GM21786 (cell line): ENCODE data around the gene AXL.
"Not testable (repeated sequence)": the region's sequence is repeated elsewhere in the genome, so short reads cannot be mapped to it uniquely, and the experiment has no call there.

Experiments
- ATAC-seq: cut with Tn5 transposase; IDR thresholded peaks from one replicate; pipeline ENCODE4 v1.9.1; 2021; ENCODE audit not compliant: unreplicated experiment

Gene AXL

DNA sequence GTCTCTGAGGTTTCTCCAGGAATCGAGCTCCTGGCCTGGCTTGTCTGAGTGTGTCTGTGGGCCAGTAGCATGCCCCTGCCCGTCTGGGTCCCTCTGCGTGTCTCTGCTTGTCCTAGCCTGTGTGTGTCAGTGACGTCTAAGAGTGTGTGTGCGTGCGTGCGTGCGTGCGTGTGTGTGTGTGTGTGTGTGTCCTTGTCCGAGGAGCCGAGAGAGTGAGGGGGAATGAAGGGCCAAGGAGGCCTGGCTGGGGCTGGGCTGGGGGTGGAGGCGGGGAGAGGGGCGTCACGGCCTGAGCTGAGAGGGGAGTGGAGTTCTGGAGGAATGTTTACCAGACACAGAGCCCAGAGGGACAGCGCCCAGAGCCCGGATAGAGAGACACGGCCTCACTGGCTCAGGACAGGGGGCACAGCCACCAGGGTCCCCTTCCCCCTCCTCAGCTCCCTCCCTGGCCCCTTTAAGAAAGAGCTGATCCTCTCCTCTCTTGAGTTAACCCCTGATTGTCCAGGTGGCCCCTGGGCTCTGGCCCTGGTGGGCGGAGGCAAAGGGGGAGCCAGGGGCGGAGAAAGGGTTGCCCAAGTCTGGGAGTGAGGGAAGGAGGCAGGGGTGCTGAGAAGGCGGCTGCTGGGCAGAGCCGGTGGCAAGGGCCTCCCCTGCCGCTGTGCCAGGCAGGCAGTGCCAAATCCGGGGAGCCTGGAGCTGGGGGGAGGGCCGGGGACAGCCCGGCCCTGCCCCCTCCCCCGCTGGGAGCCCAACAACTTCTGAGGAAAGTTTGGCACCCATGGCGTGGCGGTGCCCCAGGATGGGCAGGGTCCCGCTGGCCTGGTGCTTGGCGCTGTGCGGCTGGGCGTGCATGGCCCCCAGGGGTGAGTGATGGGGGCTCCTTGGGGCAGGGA lies at the start of gene AXL:
Gene AXL (plus strand): TSS at position 609 of the 893 bp plus-strand sequence. CDS start 170 bp downstream, at position 779.
- ATAC-seq: no peak

- ATAC-seq: no peak
Measured at GRCh38 chr19:41172297-41173164, 46.5 kb upstream of the AXL start.

DNA sequence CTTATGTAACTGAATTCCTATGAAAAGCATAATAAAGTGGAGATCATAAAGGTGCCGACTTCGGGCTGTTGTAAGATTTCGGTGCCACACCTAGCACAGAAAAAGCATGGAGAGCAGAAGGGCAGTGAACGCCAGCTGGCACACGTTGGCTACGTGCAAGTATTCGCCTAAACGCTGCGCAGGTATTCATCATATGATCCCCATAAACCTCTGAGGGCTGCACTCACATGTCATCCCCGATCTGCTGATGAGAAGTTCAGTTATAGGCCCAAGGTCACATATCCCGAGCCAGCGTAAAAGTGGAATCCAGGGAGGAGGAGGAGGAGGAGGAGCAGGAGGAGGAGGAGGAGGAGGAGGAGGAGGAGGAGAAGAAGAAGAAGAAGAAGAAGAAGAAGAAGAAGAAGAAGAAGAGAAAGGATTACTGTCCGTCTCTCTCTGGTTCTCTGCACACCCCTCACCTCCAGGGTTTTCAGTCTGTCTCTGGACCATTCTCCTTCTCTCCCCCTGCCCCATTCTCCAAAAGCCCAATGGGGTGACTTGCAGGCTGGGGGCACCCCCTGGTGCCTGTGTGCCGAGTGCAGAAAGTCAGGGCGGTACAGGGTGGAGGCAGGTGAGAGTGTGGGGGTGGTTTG lies 44.6 kb upstream of the AXL start:
- ATAC-seq: no peak

DNA sequence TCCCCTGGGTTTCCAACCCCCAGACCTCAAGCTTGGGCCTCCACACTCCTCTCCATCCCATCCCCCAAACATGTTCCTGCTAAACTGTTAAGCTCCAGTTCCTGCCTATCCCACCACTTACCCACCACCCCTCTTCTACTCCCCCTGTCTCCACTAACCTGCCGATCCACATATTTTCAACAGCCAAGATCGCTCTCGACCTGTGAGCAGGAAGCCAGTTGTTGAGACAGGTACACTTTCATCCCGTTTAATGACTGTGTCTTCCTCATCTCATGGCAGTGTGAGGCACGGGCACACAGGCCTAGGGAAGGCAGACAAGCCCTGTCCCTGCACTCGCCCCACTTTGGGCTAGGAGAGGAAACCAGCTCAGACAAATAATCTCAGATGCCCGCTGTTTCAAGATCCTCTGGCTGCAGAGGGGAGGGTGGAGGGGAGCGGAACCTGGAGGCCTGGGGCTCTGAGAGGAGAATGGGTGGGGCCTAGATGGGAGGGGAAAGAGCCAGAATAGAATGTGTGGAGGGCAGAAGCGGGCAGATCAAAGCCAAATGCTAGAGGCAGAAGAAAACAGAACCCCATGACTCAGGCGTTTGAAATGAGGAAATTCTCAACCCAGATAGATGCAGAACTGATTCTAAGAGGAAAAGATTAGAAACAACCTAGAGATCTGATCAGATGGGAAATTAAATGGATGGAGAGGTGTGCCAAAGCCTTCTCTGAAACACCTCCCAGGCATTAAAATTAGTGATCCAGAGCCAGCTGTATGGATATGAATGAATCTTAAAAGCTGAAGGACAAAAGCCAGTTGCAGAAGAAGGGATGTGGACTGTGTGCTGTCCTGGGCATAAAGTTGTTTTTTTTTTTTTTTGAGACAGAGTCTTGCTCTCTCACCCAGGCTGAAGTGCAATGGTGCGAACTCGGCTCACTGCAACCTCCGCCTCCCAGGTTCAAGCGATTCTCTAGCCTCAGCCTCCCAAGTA lies 42.9 kb upstream of the AXL start:
- no peak for ATAC-seq

- ATAC-seq: not testable (repeated sequence)
Measured at GRCh38 chr19:41180173-41180572, 38.9 kb upstream of the AXL start.

DNA sequence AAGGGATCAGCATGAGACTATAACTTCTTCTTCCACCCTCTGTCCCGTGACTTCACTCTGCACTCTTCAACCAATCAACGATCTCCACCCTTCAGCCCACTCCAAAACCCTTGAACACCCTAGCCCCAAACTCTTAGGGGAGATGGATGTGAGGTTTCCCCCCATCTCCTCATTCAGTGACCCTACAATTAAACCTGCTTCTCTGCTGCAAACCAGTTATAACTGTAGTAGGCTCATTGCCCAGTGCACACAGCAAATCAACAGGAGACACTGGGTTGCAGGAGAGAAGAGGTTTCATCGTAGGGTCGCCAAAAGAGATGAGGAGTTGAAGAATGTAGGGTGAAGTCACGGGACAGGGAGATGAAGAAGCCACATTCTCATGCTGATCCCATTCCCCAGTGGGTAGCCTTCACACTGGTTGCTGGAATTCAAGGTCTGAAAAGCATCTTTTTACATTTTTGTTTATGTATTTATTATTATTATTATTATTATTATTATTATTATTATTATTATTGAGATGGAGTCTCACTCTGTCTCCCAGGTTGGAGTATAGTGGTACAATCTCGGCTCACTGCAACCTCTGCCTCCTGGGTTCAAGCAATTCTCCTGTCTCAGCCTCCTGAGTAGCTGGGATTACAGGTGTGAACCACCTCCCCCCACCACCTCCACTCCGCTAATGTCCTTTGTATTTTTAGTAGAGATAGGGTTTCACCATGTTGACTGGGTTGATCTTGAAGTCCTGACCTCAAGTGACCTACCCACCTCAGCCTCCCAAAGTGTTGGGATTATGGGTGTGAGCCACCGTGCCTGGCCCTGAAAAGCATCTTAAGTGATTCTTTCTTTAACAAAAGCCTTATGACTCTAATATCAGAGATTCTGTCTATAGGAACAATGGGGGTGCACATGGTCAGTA lies 31.8 kb upstream of the AXL start:
- ATAC-seq: no peak

- no peak for ATAC-seq
Measured at GRCh38 chr19:41187884-41188279, 31.1 kb upstream of the AXL start.

DNA sequence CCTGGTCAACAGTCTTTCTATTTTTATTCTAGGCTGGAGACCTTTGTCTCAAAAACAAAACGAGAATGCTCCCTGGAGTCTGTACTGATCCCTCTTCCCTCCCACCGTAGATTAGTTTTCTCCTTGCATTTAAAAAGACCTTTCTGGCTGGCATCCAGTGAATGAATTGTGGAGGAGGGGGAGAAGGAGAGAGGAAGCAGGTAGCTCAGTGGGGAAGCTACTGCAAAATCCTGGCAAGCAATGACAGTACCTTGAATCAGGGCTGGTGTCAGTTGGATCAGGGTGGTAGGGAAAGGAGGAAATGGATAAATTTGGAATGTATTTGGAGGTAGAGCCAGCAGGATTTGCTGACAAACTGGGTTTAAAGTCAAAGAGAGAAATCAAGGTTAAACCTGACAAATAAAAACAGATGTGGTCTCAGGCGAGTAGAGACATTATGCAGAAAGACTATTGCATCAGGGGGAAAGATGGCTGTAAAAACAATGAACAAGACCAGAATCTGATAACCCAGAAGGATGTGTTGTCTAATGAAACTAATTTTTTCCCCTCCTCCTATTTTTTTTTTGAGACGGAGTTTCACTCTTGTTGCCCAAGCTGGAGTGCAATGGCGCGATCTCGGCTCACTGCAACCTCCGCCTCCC lies 29.5 kb upstream of the AXL start:
- no peak for ATAC-seq

DNA sequence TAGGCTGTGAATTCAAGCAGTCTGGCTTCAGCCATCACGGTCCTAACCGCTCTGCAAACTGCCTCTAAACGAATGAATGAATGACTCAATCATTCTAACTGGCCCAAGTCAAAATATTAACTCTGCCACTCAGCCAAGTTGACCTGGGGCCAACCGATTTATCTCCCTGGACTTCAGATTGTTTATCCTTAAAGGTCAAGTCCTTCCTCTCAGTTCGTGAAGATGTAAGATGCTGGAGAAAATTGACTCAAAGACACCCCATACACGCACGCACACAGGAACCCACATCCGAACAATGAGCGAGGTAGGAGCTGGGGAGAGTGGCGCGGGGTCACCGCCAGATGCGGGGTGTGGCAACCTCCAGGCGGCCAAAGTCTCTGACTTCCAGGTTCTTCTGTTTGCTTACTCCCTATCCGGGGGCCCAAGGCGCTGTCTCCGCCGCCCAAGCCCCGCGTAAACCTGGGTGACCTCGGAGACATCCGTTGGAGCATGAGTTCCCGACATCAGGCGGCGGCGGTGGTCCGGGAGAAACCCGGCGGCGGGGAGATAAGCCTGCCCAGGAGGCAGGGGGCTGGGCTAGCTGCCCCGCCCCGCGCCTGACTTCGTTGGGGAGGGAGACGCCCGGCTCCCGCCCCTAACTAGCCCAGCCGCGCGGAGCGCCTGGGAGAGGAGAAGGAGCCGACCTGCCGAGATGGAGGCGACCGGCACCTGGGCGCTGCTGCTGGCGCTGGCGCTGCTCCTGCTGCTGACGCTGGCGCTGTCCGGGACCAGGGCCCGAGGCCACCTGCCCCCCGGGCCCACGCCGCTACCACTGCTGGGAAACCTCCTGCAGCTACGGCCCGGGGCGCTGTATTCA lies 26.2 kb upstream of the AXL start, which contains the start of gene CYP2S1:
Gene CYP2S1 (plus strand): TSS at position 646 of the 856 bp plus-strand sequence. CDS start 46 bp downstream, at position 692.
- no peak for ATAC-seq

GRCh38 chr19:41193430-41194156 lies 25.4 kb upstream of the AXL start:
- ATAC-seq: no peak

DNA sequence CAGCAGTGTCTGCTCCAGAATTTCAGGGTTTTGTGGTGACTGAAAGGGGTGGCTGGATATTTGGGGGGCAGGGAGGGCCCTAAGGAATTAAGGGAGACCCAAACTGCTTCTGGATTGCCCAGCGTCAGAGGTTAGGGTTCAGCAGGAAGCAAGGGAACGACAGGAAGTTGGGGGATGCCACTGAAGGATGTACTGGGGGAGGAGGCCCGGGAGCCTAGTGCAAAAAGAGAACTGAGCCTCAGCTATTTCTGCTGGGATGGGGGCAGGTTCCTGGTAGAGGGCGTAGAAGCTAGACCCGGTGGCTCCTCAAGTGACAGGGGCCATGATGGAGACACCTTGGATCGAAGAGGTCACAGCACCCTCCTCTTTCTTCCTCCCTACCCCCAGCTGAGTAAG lies 24.9 kb upstream of the AXL start:
- no peak for ATAC-seq

- ATAC-seq: no peak
Measured at GRCh38 chr19:41195675-41196497, 23.1 kb upstream of the AXL start.

DNA sequence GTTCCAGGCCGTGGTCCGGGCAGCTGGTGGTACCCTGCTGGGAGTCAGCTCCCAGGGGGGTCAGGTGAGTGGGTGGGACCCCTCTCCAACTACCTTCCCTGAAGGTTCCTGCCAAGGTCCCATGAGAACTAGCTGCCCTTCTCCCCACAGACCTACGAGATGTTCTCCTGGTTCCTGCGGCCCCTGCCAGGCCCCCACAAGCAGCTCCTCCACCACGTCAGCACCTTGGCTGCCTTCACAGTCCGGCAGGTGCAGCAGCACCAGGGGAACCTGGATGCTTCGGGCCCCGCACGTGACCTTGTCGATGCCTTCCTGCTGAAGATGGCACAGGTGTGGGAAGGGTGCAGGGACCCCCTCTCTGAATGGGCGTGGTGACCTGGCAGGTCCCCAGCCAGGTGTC lies 20.5 kb upstream of the AXL start:
- no peak for ATAC-seq

- ATAC-seq: no peak
Measured at GRCh38 chr19:41203371-41203770, 15.7 kb upstream of the AXL start.

DNA sequence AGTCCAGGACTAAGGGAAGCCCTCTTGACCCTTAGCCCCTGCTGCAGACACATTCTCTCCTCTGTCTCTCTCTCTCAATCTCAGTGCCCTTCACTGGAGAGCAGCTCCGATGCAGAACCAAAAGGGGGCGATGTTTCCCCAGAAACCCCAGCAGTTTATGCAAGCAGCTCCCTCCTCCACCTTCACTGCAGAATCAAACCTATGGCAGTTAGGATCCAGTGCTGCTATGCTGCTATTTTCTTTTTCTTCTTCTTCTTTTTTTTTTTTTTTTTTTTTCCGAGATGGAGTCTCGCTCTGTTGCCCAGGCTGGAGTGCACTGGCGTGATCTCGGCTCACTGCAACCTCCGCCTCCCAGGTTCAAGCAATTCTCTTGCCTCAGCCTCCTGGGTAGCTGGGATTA lies 14.7 kb upstream of the AXL start:
- ATAC-seq: not testable (repeated sequence)

- no peak for ATAC-seq
Measured at GRCh38 chr19:41205995-41206394, 13.0 kb upstream of the AXL start.
